ENCODE measurements around the gene SHQ1.

Gene SHQ1

GRCh38 chr3:72848703-72849081 is 447 bp upstream of the SHQ1 start:
- peak; percentile 43 for DNase-seq (ENCODE audit: low read depth)
- no peak for TF ChIP-seq CTCF (conservative IDR thresholded peaks at IDR 0.05; ENCODE audit: control insufficient read depth, insufficient read depth, low read depth, low read length)
- H3K4me3 ChIP-seq (ENCODE audit: control insufficient read depth, low read depth, low read length): peak overlapping the region; percentile 98

- DNase-seq (ENCODE audit: low read depth): no peak
- TF ChIP-seq CTCF (conservative IDR thresholded peaks at IDR 0.05; ENCODE audit: control insufficient read depth, insufficient read depth, low read depth, low read length): no peak
- peak overlapping the region; percentile 98 for H3K4me3 ChIP-seq (ENCODE audit: control insufficient read depth, low read depth, low read length)
Measured at GRCh38 chr3:72847282-72847681, 963 bp downstream of the SHQ1 start.

DNA sequence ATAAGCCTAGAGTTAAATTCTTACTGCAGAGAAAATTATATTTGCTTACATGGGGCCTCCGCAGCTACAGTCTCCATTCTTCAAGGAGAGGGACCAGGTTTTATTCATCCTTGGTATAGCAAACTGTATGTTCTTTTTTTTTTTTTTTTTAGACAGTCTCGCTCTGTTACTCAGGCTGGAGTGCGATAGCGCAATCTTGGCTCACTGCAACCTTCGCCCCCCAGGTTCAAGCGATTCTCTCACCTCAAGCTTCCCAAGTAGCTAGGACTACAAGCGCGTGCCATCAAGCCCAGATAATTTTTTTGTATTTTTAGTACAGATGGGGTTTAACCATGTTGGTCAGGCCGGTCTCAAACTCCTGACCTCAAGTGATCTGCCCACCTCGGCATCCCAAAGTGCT is 2.1 kb downstream of the SHQ1 start:
- H3K4me3 ChIP-seq (ENCODE audit: control insufficient read depth, low read depth, low read length): no peak overlapping the region
- TF ChIP-seq CTCF (conservative IDR thresholded peaks at IDR 0.05; ENCODE audit: control insufficient read depth, insufficient read depth, low read depth, low read length): no peak
- no peak for DNase-seq (ENCODE audit: low read depth)

DNA sequence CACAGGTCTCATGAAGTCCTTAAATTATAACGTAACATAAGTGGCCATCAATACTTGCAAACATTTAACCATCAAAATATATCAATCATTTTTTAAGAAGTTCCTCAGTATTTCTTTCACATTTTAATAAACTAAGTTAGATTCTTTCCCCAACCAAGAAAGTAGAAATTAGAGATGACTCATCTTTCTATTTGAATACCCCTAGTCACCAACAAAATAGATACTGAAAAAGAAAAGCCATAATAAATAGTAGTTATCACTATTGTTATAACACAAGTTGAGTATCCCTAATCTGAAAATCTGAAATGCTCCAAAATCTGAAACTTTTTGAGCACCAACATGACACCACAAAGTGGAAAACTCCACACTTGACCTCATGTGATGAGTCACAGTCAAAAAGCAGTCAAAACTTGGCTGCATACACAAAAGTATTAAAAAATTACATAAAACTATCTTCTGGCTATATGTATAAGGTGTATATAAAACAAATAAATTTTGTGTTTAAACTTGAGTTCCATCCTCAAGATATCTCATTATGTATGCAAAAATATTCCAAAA is 3.7 kb downstream of the SHQ1 start:
- no peak for TF ChIP-seq CTCF (conservative IDR thresholded peaks at IDR 0.05; ENCODE audit: control insufficient read depth, insufficient read depth, low read depth, low read length)
- H3K4me3 ChIP-seq (ENCODE audit: control insufficient read depth, low read depth, low read length): no peak overlapping the region
- DNase-seq (ENCODE audit: low read depth): peak; percentile 33

GRCh38 chr3:72839057-72839456 is 9.2 kb downstream of the SHQ1 start:
- no peak for DNase-seq (ENCODE audit: low read depth)
- no peak overlapping the region for H3K4me3 ChIP-seq (ENCODE audit: control insufficient read depth, low read depth, low read length)
- no peak for TF ChIP-seq CTCF (conservative IDR thresholded peaks at IDR 0.05; ENCODE audit: control insufficient read depth, insufficient read depth, low read depth, low read length)

GRCh38 chr3:72836923-72837322 is 11.3 kb downstream of the SHQ1 start:
- no peak for TF ChIP-seq CTCF (conservative IDR thresholded peaks at IDR 0.05; ENCODE audit: control insufficient read depth, insufficient read depth, low read depth, low read length)

DNA sequence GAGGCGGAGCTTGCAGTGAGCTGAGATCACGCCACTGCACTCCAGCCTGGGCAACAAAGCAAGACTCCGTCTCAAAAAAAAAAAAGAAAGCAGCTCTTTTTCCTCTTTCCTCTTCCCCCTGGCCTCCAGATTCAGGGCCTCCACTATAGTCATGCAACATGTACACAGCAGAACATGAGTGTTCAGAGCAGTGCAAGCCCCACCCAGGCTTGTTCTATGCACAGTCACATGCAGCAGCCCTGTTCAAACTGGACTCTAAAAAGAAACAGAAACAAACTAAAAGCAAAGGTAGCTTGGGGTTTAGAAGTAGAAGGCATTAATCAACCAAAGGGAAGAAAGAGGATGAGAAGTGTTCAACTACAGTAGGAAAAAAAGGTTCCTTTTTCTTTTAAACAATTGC is 11.8 kb downstream of the SHQ1 start:
- no peak for DNase-seq (ENCODE audit: low read depth)
- no peak for TF ChIP-seq CTCF (conservative IDR thresholded peaks at IDR 0.05; ENCODE audit: control insufficient read depth, insufficient read depth, low read depth, low read length)
- no peak overlapping the region for H3K4me3 ChIP-seq (ENCODE audit: control insufficient read depth, low read depth, low read length)

More at GRCh38 chr3:72836923-72837322, 11.3 kb downstream of the SHQ1 start:
- no peak for DNase-seq (ENCODE audit: low read depth)
- H3K4me3 ChIP-seq (ENCODE audit: control insufficient read depth, low read depth, low read length): no peak overlapping the region
